Activated naive CD4-positive, alpha-beta T cell treated with anti-CD3 and anti-CD28 coated beads for 36 hours (primary cell): ENCODE measurements around the gene SLC12A6. TPM values are rescaled to one million over a fixed set of nuclear protein-coding genes. Genes with fewer than 3 reads are reported as not detected.
A peak's percentile ranks its signal among the peaks of the same experiment; 100 is the strongest.
"Not testable (repeated sequence)": the region's sequence is repeated elsewhere in the genome, so short reads cannot be mapped to it uniquely, and the experiment has no call there.

Experiments
- CTCF ChIA-PET: fragments of 350-600 bp; sonication (Branson Sonifier 250); formaldehyde crosslinking; loops from one replicate; lab custom pipeline; 2021; ENCODE audit warnings: antibody characterized with exemption; lab: Charles Lee
- DNase-seq: peaks from one replicate; pipeline ENCODE4 v3.0.0-alpha.2; 2020
- H3K27ac Mint-ChIP-seq: one replicate; pipeline ENCODE4 v1.8.0; 2021; ENCODE audit warnings: mild to moderate bottlenecking, mixed read lengths
- H3K27me3 Mint-ChIP-seq: one replicate; pipeline ENCODE4 v1.8.0; 2021; ENCODE audit warnings: low read depth, mixed read lengths
- H3K36me3 Mint-ChIP-seq: one replicate; pipeline ENCODE4 v1.8.0; 2021; ENCODE audit warnings: low read depth, mixed read lengths
- H3K4me1 Mint-ChIP-seq: one replicate; pipeline ENCODE4 v1.8.0; 2021; ENCODE audit warnings: low read depth, mixed read lengths
- H3K4me3 Mint-ChIP-seq: one replicate; pipeline ENCODE4 v1.8.0; 2021; ENCODE audit warnings: mild to moderate bottlenecking, moderate library complexity, mixed read lengths
- H3K9me3 Mint-ChIP-seq: one replicate; pipeline ENCODE4 v1.8.0; 2021; ENCODE audit warnings: mixed read lengths
- intact Hi-C: fragments of 100-400 bp; cut with micrococcal nuclease; formaldehyde crosslinking; loops from one replicate; pipeline ENCODE4 v1.15.1; 2023
- total RNA-seq, 2 experiments: library from RNA; stranded (reverse); gene quantifications; one replicate each; pipeline ENCODE4 v1.2.3, GENCODE V29; 2021

The SLC12A6 gene
- total RNA-seq, 2 experiments from 2014 or later = 24.6 to 28.7 TPM

DNA sequence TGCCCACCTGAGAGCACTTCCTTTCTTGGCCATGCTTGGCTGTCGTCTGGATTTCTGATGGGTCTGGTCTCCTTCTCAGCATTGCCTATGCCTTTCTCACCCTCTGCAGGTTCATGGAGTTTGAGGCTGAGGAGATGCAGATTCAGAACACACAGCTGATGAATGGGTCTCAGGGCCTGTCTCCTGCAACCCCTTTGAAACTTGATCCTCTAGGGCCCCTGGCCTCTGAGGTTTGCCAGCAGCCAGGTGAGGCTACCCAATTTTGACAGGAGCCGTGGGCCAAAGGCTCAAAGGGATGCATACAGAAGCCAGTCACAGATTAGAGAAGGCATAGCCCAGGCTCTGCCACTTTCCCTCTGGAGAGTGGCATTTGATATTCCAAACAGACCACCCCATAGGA is 16.0 kb upstream of the SLC12A6 start:
- no peaks in the 10 kb centered on the region for H3K27me3 Mint-ChIP-seq
- DNase-seq = no peak
- intact Hi-C loops = no loop called here
- no peak overlapping the region for H3K4me3 Mint-ChIP-seq
- no peak overlapping the region for H3K27ac Mint-ChIP-seq
- no peaks in the 10 kb centered on the region for H3K4me1 Mint-ChIP-seq
- H3K9me3 Mint-ChIP-seq = no peaks in the 10 kb centered on the region
- H3K36me3 Mint-ChIP-seq = peaks cover 13% of the 10 kb centered on the region
- CTCF ChIA-PET = no interaction called here

DNA sequence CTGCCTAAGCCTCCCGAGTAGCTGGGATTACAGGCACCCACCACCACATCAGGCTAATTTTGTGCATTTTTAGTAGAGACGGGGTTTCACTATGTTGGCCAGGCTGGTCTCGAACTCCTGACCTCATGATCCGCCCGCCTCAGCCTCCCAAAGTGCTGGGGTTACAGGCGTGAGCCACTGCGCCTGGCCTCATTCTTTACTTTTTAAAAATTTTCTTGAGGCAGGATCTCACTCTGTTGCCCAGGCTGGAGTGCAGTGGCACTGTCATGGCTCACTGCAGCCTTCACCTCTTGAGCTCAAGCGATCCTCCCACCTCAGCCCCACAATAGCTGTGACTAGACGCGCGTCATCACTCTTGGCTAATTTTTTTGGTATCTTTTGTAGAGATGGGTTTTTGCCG is 15.4 kb upstream of the SLC12A6 start:
- H3K36me3 Mint-ChIP-seq = peaks cover 10% of the 10 kb centered on the region
- H3K4me3 Mint-ChIP-seq, H3K4me1 Mint-ChIP-seq, intact Hi-C loops, H3K9me3 Mint-ChIP-seq, H3K27me3 Mint-ChIP-seq, DNase-seq, H3K27ac Mint-ChIP-seq: not testable (repeated sequence)
- CTCF ChIA-PET = interaction anchor here (1.6 kb wide), 1 partner anchor 8 kb away, joined by 4 read pairs; no protein-coding TSS in a partner anchor

DNA sequence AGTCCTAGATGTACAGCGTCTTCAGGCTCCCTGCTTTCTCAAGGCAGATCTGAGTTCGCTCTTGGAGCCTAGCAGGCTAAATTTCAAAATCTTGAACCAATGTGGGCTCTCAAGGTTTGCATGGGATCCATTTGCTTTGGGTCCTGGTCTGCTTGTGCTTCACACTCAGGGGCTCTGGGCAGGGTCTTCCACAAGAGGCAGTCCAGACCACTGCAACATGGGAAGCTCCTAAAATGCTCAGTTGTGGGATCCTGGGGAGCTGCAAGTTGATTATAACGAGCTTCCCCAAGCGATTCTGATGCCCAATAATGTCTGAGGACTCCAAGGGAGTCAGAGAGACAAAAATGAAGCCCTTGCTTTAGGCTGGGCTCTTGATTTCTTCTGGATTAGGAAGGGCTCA is 12.2 kb upstream of the SLC12A6 start:
- CTCF ChIA-PET = no interaction called here

DNA sequence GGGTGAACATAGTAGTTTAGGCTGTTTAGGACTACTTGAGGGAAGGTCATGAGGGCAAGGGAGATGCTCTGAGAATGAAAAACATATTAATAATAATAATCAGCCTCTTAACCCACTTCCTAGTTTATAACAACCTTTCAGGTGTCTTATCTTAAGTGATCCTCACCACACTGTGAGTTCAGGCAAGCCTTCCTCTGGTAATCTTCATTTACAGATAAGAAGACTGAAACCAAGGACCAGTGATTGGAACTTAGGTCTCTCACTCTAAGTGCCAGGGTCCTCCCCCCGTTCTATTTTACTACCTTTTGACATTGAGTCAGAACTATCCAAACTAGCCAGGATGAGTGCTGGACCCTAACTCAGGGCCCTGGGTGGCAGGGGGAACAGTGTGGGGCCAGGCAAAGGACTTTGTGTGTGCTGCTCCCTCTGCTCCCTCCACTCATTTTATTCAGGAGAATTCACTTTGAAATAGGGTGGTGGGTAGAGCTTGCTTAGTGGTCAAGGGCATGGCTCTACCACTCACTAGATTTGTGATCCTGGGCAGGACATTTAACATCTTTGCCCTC is 11.2 kb upstream of the SLC12A6 start:
- H3K27ac Mint-ChIP-seq = no peak overlapping the region
- intact Hi-C loops = no loop called here
- no peak overlapping the region for H3K4me3 Mint-ChIP-seq
- no peaks in the 10 kb centered on the region for H3K4me1 Mint-ChIP-seq
- DNase-seq = no peak
- H3K27me3 Mint-ChIP-seq = no peaks in the 10 kb centered on the region
- no peaks in the 10 kb centered on the region for H3K9me3 Mint-ChIP-seq
- H3K36me3 Mint-ChIP-seq = peaks cover 2% of the 10 kb centered on the region
- CTCF ChIA-PET = no interaction called here

More for the DNA sequence above, 12.2 kb upstream of the SLC12A6 start:
- Mint-ChIP-seq H3K27me3 (no peaks in the 10 kb centered on the region), H3K36me3 (peaks cover 5% of the 10 kb centered on the region), H3K4me1 (no peaks in the 10 kb centered on the region), H3K4me3 (no peak overlapping the region), H3K27ac (no peak overlapping the region), H3K9me3 (no peaks in the 10 kb centered on the region)
- no peak for DNase-seq
- intact Hi-C loops = no loop called here

DNA sequence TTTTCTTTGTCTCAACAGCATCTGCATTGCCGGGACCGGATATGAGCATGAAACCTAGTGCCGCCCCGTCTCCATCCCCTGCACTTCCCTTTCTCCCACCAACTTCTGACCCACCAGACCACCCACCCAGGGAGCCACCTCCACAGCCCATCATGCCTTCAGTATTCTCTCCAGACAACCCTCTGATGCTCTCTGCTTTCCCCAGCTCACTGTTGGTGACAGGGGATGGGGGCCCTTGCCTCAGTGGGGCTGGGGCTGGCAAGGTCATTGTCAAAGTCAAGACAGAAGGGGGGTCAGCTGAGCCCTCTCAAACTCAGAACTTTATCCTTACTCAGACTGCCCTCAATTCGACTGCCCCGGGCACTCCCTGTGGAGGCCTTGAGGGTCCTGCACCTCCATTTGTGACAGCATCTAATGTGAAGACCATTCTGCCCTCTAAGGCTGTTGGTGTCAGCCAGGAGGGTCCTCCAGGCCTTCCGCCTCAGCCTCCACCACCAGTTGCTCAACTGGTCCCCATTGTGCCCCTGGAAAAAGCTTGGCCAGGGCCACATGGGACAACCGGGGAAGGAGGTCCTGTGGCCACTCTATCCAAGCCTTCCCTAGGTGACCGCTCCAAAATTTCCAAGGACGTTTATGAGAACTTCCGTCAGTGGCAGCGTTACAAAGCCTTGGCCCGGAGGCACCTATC is 10.5 kb upstream of the SLC12A6 start:
- no peak for DNase-seq
- intact Hi-C loops = no loop called here
- no peak overlapping the region for H3K4me3 Mint-ChIP-seq

DNA sequence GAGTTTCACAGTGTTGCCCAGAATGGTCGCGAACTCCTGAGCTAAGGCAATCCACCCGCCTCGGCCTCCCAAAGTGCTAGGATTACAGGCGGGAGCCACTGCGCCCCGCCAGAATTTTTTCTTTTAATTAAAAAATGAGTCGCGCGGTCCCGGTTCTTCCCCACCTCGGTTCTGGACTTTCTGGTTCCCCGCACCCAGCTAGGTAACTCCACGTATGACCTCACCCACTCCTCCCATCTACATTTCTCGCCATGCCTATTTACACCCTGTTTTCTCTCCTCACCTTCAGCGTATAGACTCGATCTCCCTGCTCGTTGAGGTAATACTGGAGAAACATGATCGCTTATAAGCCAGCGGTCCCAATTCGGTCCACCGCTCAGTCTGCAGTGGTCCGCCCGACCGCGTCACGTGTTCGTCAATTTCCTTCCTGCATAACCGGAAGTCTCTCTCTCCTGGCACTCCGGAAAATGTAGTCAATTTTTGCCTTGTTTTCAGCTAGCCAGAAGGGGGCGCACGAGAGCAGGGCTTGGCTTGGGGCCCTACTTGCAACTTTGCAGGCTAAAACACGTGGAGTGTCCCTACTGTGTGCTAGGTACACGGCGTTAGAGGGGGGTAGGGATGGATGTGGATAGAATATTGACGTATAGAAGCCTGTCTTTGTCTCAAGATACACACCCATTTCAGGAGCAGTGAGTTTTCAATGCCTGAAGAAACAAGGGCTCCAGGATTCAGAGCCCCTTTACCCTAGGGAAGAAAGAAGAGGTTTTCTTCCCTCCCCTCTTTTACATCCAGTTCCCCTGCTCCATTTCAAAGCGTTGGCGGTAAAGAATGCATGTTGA is 5.4 kb upstream of the SLC12A6 start, which contains the start of the genes NOP10 and NUTM1:
Gene NOP10, minus strand, starts transcription at position 400 of the 839 bp plus-strand sequence. Its CDS starts 63 bp downstream, at position 337.
Gene NUTM1, plus strand, starts transcription at position 579 of the 839 bp plus-strand sequence. CDS start 382 bp downstream, outside the sequence.
- CTCF ChIA-PET = interaction anchor here (0.9 to 2.3 kb wide), 9 partner anchors 15 to 245 kb away, joined by 3 to 21 read pairs (median 5); partner anchors contain the start of genes GOLGA8B and LPCAT4
- no peaks in the 10 kb centered on the region for H3K27me3 Mint-ChIP-seq
- H3K4me3 Mint-ChIP-seq = no peak within 1 kb of the TSS

More for the DNA sequence above, 10.5 kb upstream of the SLC12A6 start:
- Mint-ChIP-seq H3K9me3 (no peaks in the 10 kb centered on the region), H3K4me1 (no peaks in the 10 kb centered on the region), H3K36me3 (peaks cover 2% of the 10 kb centered on the region), H3K27me3 (no peaks in the 10 kb centered on the region), H3K27ac (no peak overlapping the region)
- CTCF ChIA-PET = no interaction called here

DNA sequence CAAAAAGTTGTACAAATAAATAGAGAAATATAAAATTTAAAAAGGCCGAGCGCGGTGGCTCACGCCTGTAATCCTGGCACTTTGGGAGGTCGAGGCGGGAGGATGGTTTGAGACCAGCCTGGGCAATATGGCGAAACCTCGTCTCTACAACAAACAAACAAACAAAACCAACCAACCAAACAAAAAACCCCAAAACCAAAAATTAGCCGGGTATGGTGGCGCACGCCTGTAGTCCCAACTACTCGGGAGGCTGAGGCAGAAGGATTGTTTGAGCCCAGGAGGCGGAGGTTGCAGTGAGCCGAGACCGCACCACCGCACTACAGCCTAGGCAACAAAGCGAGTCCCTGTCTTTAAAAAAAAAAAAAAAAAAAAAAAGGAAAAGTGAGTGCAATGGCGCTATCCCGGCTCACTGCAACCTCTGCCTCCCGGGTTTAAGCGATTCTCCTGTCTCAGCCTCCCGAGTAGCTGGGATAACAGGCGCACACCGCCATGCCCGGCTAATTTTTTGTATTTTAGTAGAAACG is 4.7 kb upstream of the SLC12A6 start:
- intact Hi-C loops = not testable (repeated sequence)

More for the DNA sequence above, 5.4 kb upstream of the SLC12A6 start, which contains the start of the genes NOP10 and NUTM1:
- intact Hi-C loops = loop anchor here (1.0 kb wide), 4 partner anchors 24 to 245 kb away; partner anchors contain the start of genes GOLGA8B and LPCAT4
- peak; percentile 98 for DNase-seq
- H3K9me3 Mint-ChIP-seq = no peaks in the 10 kb centered on the region
- H3K4me1 Mint-ChIP-seq = peaks cover 35% of the 10 kb centered on the region
- no peak within 1 kb of the TSS for H3K27ac Mint-ChIP-seq
- peaks cover 25% of the 10 kb centered on the region for H3K36me3 Mint-ChIP-seq

DNA sequence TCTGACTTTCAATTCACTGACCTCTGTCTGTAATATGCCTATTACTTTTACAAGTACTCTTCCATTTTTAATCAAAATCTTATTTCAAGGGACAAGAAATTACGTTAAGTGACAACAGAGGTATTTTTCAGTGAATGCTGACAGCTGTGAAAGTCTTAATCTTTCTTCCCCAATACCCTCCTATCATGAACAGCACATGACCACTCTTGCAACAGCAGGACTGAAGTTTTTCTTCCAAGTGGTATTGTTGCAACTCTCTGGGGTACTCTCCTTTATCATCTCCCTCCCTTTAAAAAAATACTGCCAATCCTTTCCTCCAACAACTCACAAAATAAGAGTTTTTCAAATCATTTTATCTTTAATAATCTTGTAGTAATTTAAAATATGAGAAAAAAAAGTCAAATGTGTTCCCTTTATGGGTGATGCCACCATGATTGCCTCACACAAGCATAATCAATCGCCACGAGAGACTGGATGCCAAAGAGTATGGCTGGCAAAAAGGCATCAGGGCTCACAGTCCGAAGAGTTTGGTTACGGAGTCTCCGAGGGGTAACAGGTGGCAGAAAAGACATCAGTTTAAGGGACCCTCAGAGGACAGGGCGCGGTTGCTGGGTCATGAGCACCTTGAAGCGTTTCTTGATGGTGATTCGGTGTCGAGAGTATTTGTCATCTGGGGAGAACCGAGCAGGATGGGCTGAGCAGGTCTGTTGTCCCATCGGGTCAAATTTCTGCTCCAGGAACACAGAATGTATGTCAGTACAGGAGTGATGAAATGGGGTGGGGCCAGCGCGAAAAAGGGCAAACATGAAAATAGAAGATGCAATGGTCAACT is 4.0 kb upstream of the SLC12A6 start:
- peaks cover 39% of the 10 kb centered on the region for H3K4me1 Mint-ChIP-seq
- no peaks in the 10 kb centered on the region for H3K9me3 Mint-ChIP-seq
- no peak for DNase-seq
- no peak overlapping the region for H3K27ac Mint-ChIP-seq
- H3K36me3 Mint-ChIP-seq = peaks cover 30% of the 10 kb centered on the region
- CTCF ChIA-PET = interaction anchor here (1.3 to 2.1 kb wide), 2 partner anchors 13 to 25 kb away, joined by 4 to 21 read pairs; partner anchors contain the start of gene LPCAT4
- H3K4me3 Mint-ChIP-seq = no peak overlapping the region
- H3K27me3 Mint-ChIP-seq = no peaks in the 10 kb centered on the region
- intact Hi-C loops = no loop called here

More for the DNA sequence above, 4.7 kb upstream of the SLC12A6 start:
- DNase-seq, H3K4me3 Mint-ChIP-seq, H3K9me3 Mint-ChIP-seq, H3K27me3 Mint-ChIP-seq, H3K27ac Mint-ChIP-seq: not testable (repeated sequence)
- CTCF ChIA-PET = interaction anchor here (1.1 to 2.3 kb wide), 6 partner anchors 14 to 246 kb away, joined by 3 to 21 read pairs (median 7); partner anchors contain the start of genes GOLGA8B and LPCAT4
- peaks cover 36% of the 10 kb centered on the region for H3K4me1 Mint-ChIP-seq
- peaks cover 25% of the 10 kb centered on the region for H3K36me3 Mint-ChIP-seq

DNA sequence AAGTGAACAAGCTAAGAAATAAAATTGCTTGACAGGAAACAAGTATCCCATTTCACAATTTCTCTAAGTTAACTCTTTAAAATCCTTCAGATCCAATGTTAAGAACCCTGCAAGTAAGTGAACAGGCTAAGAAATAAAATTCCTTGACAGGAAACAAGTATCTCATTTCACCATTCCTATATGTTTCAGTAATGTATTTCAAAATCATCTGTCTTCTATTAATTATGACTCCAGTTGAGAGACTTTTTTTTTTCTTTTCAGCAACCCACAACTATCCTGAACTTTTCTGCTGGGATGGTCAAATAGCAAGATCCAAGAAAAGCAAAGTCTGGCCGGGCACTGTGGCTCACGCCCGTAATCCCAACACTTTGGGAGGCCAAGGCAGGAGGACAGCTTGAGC is 2.4 kb upstream of the SLC12A6 start:
- H3K9me3 Mint-ChIP-seq = no peaks in the 10 kb centered on the region
- no peak for DNase-seq
- H3K4me1 Mint-ChIP-seq = peaks cover 43% of the 10 kb centered on the region
- no peak overlapping the region for H3K4me3 Mint-ChIP-seq
- no peaks in the 10 kb centered on the region for H3K27me3 Mint-ChIP-seq
- peaks cover 31% of the 10 kb centered on the region for H3K36me3 Mint-ChIP-seq
- peak overlapping the region; percentile 32 for H3K27ac Mint-ChIP-seq
- CTCF ChIA-PET = interaction anchor here (1.3 to 2.7 kb wide), 2 partner anchors 11 to 98 kb away, joined by 3 to 9 read pairs; no protein-coding TSS in a partner anchor
- intact Hi-C loops = loop anchor here (5.0 kb wide), 1 partner anchor 1148 kb away; the partner anchor contains the start of gene FMN1

DNA sequence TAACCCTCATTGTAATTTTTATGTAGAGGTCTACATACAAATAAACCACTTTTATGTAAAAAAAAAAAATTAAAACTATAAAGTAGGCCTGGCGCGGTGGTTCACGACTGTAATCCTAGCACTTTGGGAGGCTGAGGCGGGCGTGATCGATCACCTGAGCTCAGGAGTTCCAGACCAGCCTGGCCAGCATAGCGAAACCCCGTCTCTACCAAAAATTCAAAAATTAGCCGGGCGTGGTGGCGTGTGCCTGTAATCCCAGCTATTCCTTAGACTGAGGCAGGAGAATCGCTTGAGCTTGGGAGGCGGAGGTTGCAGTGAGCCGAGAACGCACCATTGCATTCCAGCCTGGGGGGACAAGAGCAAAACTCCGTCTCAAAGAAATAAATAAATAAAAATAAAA is 766 bp upstream of the SLC12A6 start:
- intact Hi-C loops = loop anchor here (1.0 to 5.0 kb wide), 2 partner anchors 113 to 1146 kb away; partner anchors contain the start of genes EMC4 and FMN1
- Mint-ChIP-seq H3K9me3 (no peaks in the 10 kb centered on the region), H3K4me1 (peaks cover 51% of the 10 kb centered on the region), H3K27me3 (no peaks in the 10 kb centered on the region), H3K27ac (no peak overlapping the region), H3K4me3 (peak overlapping the region; percentile 95), H3K36me3 (peaks cover 31% of the 10 kb centered on the region)
- CTCF ChIA-PET = interaction anchor here (0.6 to 2.7 kb wide), 5 partner anchors 9 to 281 kb away, joined by 3 to 9 read pairs (median 3); no protein-coding TSS in a partner anchor
- DNase-seq = no peak
